Measurements from ENCODE around the gene KLHL2.
"Not testable (repeated sequence)": the region's sequence is repeated elsewhere in the genome, so short reads cannot be mapped to it uniquely, and the experiment has no call there.

DNA sequence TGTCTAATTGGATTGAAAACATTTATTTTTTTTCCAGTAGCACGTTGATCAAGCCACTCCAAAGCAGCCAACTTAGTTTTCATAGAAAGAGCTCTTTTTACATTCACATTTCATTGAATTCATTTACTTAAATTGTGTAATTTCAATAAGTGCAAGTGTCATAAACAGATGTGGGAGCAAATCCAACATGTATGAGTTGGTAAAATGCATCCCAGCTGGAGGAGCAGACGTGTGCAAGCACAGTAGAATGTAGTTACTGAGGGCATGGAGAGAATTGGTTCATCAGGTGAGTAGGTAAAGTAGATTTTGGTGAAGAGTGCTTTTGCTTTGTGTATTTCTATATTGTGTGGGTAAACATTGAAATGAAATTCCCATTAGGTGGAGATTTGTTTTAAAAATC lies 36.8 kb downstream of the KLHL2 start:
- TF ChIP-seq EZH2phosphoT487 (IDR thresholded peaks at IDR 0.05; ENCODE audit: borderline replicate concordance, low read depth, low read length); CTCF (conservative IDR thresholded peaks at IDR 0.05; ENCODE audit: low read length): not testable (repeated sequence)

Measured in OCI-LY7 (cell line).